HG02642 (cell line): Measurements from ENCODE around the gene C11orf86.
"Not testable (repeated sequence)": the region's sequence is repeated elsewhere in the genome, so short reads cannot be mapped to it uniquely, and the experiment has no call there.

Experiments used
- ATAC-seq: cut with Tn5 transposase; IDR thresholded peaks from one replicate; pipeline ENCODE4 v1.9.1; 2021; ENCODE audit warnings: mild to moderate bottlenecking; ENCODE audit not compliant: unreplicated experiment, poor library complexity

Gene C11orf86

GRCh38 chr11:66974724-66975404 is at the start of gene C11orf86:
TSS of gene C11orf86 (plus strand) at chr11:66975304. CDS start at chr11:66975363, 59 bp downstream.
- ATAC-seq: no peak

- no peak for ATAC-seq
Measured at GRCh38 chr11:66929753-66930152, 45.4 kb upstream of the C11orf86 start.

GRCh38 chr11:66932543-66932942 is 42.6 kb upstream of the C11orf86 start:
- ATAC-seq: no peak

GRCh38 chr11:66933531-66933930 is 41.6 kb upstream of the C11orf86 start:
- no peak for ATAC-seq

GRCh38 chr11:66934950-66935779 is 39.9 kb upstream of the C11orf86 start:
- no peak for ATAC-seq

GRCh38 chr11:66936311-66936711 is 38.8 kb upstream of the C11orf86 start:
- ATAC-seq: no peak

GRCh38 chr11:66937193-66937733 is 37.8 kb upstream of the C11orf86 start:
- ATAC-seq: no peak

- no peak for ATAC-seq
Measured at GRCh38 chr11:66938582-66939135, 36.4 kb upstream of the C11orf86 start.

GRCh38 chr11:66950112-66950535 is 25.0 kb upstream of the C11orf86 start:
- ATAC-seq: no peak

- ATAC-seq: no peak
Measured at GRCh38 chr11:66951135-66951534, 24.0 kb upstream of the C11orf86 start.

GRCh38 chr11:66951927-66952337 is 23.2 kb upstream of the C11orf86 start:
- ATAC-seq: no peak

GRCh38 chr11:66953081-66953833 is 21.8 kb upstream of the C11orf86 start:
- ATAC-seq: no peak

GRCh38 chr11:66956689-66957290 is 18.3 kb upstream of the C11orf86 start:
- no peak for ATAC-seq

GRCh38 chr11:66957971-66958231 is 17.2 kb upstream of the C11orf86 start:
- ATAC-seq: peak; percentile 20

GRCh38 chr11:66958232-66958955 is 16.7 kb upstream of the C11orf86 start, which contains the start of gene PC:
TSS of gene PC (minus strand) at chr11:66958383. CDS start at chr11:66872159, 86,224 bp downstream.
- ATAC-seq: peak; percentile 94

GRCh38 chr11:66958956-66959274 is 16.2 kb upstream of the C11orf86 start:
- ATAC-seq: no peak

- ATAC-seq: not testable (repeated sequence)
Measured at GRCh38 chr11:66961691-66962213, 13.4 kb upstream of the C11orf86 start.

GRCh38 chr11:66962247-66962646 is 12.9 kb upstream of the C11orf86 start:
- ATAC-seq: no peak

- ATAC-seq: no peak
Measured at GRCh38 chr11:66962801-66963200, 12.3 kb upstream of the C11orf86 start.
